ENCODE measurements around the gene EVC.

EVC gene

DNA sequence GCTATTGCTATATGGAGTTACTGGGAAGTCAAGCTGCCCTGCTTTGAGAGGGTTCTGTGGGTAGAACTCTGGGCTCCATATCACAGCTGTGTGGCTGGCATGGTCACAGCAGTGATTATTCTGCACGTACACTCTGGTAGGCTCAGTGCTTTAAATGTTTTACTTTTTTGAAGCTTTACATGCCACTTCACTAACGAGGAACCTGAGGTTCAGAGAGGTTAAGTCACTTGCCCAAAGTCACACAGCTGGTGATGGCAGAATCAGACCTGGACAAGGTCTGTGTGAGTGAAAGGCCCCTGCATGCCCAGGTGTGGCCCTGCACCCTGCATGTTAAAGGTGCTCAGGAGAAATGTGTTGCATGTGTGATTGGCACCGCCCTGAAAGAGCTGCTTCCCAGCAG is 24.5 kb downstream of the EVC start:
- DNase-seq = no peak

GRCh38 chr4:5738061-5738460 is 27.1 kb downstream of the EVC start:
- DNase-seq = no peak

DNA sequence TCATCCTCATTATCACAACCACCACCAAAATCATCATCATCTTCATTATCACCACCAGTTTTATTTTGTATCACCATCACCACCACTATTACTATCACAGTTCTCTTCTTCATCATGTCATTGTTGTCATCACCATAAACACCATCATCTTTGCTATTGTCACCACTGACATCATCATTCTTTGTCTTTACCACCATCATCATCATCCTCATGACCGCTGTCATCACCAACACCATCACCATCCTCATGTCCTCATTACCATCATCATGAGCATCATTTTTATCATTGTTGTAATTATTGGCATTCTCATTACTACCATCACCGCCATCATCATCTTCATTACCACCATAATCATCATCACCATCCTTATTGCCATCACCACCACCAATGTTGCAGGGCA is 31.4 kb downstream of the EVC start:
- DNase-seq = no peak

DNA sequence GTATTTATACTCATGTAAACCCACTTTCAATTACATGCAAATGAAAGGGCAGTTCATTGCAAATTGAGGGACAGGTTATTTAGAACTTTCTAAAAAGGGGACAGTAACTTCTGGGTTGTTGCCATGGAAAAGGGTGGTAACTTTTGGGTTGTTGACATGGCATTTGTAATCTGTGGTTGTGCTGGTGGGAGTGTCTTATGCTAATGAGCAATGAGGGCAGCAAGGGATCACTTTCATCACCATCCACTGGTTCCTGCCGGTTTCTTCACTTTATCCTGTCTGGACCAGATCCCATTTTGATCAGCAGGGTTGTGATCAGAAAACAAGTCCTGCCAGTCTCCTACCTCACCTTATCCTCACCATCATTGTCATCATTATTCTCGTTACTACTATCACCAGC is 32.0 kb downstream of the EVC start:
- DNase-seq = no peak

- DNase-seq = no peak
Measured at GRCh38 chr4:5746250-5746649, 35.2 kb downstream of the EVC start.

- no peak for DNase-seq
Measured at GRCh38 chr4:5746829-5747737, 36.1 kb downstream of the EVC start.

GRCh38 chr4:5747738-5748375 is 36.9 kb downstream of the EVC start:
- DNase-seq = no peak

DNA sequence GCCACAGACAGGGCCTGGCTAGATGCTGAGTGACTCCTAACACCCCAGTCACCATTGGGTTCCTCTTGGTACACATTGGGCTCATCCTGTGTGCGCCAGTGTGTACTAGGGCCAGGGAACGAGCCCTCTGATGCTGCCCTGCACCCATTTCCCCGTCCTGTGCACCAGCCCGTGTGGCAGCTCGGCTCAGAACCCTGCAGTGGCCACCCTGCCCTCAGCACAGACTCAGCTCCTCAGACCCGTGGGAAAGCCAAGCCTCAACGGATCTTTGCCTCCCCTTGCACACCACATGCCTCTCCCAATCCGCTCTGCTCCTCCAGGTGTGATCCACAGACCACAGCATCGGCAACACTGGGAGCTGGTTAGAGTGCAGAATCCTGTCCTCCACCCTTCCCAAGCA is 38.6 kb downstream of the EVC start:
- no peak for DNase-seq

- no peak for DNase-seq
Measured at GRCh38 chr4:5750052-5750945, 39.3 kb downstream of the EVC start.

DNA sequence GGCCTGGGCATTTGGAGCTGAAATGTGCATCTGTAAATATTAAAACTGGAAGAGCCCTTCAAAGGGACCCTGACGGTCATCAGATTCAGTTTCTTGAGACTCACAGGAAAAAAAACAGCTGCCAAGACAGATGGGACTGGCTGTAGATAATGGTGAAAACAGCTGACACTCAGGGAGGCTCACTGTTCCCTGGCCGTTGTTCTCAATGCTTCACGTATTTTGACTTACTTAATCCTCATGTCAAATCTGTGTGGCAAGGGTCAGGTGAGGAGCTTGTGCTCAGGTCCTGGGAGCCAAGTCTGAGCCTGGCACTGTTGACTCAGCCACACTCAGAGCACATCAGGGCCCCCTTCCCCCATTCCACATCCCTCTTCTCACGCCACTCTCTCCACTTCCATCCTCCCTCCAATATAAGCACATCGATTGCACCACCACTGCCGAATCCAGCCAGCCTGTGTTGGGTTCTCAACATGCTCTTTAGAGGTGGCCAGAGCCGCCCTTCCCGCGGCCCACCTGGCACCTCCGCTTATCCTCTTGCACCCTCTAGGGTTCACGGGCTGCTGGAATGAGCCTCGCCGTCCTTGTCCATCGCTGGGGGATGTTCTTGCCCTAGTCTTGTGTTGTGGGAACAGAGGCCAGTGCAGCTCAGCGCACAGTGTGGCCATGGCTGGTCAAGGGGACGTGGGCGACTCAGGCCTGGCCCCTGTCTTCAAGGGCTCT is 40.1 kb downstream of the EVC start:
- no peak for DNase-seq

DNA sequence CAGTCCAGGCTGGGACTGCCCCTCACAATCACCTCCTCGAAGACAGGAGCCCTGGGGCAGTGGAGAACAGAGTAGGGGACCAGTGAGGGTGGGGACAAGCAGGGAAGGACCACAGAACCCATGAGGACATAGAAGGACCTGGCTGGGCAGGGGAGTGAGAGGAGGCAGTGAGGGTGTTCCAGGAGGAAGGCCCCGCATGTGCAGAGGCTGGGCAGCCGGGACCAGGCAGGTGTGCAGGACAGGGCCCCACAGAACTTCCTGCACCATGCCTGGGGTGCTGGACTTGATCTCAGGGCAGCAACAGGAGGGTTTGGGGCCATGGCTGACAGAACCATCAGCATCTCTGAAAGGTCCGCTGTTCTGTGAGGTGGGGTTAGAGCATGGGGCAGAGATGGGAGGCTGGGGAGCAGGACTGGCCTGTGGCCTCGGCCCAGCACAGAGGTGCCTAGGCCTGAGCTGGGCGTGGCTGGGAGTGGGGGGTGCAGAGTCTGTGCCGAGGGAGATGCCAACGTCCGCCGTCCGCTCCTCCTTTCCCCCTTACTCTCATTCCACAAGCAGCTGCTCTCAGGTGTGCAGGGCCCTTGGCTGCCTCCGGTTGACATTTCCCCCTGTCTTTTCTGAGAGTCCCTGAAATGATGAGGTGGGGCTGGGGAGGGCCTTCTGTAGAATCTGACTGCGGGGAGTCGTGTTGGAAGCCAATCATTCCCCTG is 40.8 kb downstream of the EVC start:
- DNase-seq = no peak

DNA sequence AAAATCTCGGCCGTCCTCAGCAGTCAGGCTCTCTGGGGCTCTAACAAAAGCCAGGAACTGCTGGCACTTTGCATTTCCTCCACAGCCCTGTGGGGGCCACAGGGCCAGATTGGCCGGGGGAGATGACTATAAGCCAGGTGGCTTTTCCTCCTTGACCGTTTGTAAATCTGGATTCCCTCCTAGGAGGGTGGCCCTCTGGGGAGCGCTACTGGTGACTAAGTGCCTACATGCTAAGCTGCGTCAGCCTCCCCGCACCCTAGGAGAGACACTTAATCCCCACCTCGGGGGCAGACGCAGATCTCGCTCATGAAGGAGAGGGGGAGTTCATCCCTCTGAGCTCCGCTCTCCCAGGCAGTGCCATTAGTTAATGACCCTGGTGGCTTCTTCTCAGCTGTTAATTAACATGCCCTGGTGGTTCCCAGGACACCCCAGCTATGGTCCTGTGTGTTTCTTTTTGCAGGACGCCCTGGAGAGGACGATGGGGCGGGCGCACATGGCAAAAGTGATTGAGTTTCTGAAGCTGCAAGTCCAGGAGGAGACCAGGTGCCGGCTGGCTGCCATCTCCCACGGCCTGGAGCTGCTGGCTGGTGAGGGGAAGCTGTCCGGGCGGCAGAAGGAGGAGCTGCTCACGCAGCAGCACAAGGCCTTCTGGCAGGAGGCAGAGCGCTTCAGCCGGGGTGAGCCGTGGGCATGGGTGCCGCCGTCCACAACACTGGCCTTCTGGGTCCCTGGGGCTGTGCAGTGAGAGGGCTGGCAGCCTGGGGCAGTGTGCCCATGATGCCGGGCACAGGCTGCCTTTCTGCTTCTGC is 41.6 kb downstream of the EVC start:
- DNase-seq = no peak

DNA sequence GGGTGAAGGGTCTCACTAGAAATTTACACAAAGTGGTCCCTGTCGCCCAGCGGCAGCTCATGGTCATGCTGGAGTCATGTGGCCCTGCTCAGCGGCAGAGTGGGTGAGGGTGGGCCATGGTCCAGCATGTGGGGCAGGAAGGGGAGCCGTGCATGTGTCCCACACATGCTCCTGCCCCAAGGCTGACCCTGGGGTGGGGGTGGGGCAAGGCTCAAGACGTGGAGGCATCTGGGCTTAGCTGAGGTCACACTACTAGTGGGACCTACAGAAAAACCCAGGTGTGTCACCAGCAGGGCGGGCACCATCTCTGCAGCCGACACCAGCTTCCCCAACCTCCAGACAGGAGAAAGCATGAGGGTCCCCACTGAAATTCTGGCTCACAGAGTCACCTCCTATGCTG is 42.4 kb downstream of the EVC start:
- no peak for DNase-seq

- DNase-seq = no peak
Measured at GRCh38 chr4:5753766-5754528, 42.9 kb downstream of the EVC start.

- DNase-seq = no peak
Measured at GRCh38 chr4:5754529-5754881, 43.5 kb downstream of the EVC start.

- no peak for DNase-seq
Measured at GRCh38 chr4:5755161-5755560, 44.2 kb downstream of the EVC start.

- no peak for DNase-seq
Measured at GRCh38 chr4:5755679-5756078, 44.7 kb downstream of the EVC start.

DNA sequence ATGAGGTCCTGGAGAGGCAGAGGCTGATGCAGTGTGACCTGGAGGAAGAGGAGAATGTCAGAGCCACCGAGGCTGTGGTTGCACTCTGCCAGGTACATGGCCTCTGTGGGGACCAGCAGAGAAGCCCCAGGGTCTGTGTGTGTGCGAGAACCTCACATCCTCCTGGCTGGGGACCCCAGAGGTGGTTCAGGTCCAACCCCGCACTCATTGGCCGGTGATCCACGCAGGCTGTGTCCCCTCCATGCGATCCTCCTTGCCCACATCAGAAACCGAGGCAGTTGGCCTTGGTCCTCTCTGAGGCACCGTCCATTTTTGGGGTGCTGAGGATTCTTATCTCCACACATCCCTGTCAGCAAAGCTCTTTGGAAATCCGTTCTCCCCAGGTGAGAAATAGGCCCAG is 45.3 kb downstream of the EVC start:
- DNase-seq = no peak

GRCh38 chr4:5757091-5757490 is 46.1 kb downstream of the EVC start:
- DNase-seq = no peak

DNA sequence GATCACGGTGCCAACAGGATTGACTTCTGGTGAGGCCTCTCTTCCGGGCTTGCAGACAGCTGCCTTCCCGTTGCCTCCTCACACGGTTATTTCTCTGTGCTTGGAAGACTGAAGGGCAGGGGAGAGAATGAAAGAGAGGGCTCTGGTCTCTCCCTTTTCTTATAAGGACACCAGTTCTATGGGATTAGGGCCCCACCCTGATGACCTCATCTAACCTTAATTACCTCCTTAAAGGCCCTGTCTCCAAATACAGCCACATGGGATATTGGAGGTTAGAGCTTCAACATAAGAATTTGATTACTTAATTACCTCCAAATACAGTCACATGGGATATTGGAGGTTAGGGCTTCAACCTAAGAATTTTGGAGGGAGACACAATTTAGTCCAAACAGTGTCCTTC is 46.5 kb downstream of the EVC start:
- DNase-seq = no peak

DNA sequence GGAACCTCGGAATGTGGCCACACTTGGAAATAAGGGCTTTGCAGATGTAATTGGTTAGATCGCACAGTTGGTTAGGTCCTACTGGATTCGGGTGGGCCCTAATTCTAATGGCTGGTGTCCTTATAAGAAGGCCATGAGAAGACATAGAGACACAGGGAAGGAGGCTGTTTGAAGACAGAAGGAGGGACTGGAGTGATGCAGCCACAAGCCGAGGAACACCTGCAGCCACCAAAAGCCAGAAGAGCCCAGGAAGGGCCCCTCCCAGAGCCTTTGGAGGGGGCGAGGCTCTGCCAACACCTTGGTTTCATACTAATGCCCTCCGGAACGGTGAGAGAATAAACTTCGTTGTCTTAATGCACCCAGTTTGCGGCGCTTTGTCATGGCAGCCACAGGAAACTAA is 47.0 kb downstream of the EVC start:
- DNase-seq = no peak

All from inflammatory macrophage treated with lipopolysaccharide for 4 hours (primary cell).